Hypothalamus (tissue), 51 donors: ENCODE data around the gene PRPH.
A peak's percentile ranks its signal among the peaks of the same experiment; 100 is the strongest.

Experiments used
- DNase-seq, 51 donors: peaks; one replicate each; lab custom pipeline; 2025; lab: John Stamatoyannopoulos, UW

PRPH gene

DNA sequence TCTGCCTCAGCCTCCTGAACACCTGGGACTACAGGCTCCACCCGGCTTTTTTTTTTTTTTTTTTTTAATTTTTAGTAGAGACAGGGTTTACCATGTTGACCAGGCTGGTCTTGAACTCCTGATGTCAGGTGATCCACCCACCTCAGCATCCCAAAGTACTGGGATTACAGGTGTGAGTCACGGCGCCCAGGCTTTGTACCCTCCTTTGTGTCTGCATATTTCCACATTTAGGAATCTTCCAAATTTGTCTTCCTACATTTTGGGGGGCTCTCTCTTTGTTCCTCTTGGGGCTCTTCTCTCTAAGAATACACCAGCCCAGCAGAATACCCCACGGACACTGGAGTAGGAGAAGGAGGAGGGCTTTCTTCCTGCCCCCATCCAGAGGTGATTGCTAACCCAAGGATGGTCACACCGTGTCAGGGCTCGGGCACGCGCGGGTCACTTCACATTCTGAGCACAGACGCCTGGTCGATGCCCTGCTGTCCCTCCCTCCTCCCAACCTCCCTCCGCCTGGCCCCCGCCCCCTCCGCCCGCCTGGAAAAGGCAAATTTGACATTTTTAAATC is 49.6 kb downstream of the PRPH start:
- no peak for DNase-seq

DNA sequence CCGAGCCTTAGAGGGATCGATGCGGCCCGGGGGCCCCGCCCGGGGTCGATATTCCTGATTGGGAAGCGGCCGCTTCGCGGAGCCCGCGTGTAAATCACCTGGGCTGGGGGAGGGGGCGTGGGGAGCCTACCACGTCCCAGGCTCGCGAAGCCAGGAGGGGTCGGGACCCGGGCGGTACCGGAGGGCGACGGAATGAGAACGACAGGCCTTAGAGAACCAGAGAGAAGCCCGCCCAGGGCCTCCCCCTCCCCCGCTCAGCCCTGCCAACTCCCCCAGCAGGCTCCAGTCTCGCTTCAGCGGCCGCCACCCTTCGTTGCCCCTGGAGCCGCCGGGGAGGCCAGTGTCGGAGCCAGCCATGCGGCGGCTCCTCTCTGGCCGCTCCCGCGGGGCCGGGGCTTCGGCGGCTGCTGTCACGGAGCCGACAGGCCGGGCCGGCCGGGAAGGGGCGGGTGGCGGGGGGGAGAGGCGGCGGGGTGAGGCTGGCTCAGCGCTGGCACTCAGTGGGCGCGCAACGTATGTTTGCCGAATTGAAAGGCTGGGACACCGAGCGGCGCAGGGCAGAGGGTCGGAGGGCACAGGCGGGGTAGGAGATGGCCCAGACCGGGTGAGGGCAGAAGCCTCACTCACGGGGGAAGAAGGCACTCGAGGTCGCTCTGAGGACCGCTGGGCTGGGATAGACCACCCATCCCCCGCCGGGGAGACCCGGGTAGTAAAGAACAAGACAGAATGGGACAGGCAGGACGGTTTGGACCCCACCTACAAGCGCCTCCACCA is 50.3 kb downstream of the PRPH start:
- peak in 11 of 51 donors; percentile 5 to 46 (median 29) for DNase-seq

DNA sequence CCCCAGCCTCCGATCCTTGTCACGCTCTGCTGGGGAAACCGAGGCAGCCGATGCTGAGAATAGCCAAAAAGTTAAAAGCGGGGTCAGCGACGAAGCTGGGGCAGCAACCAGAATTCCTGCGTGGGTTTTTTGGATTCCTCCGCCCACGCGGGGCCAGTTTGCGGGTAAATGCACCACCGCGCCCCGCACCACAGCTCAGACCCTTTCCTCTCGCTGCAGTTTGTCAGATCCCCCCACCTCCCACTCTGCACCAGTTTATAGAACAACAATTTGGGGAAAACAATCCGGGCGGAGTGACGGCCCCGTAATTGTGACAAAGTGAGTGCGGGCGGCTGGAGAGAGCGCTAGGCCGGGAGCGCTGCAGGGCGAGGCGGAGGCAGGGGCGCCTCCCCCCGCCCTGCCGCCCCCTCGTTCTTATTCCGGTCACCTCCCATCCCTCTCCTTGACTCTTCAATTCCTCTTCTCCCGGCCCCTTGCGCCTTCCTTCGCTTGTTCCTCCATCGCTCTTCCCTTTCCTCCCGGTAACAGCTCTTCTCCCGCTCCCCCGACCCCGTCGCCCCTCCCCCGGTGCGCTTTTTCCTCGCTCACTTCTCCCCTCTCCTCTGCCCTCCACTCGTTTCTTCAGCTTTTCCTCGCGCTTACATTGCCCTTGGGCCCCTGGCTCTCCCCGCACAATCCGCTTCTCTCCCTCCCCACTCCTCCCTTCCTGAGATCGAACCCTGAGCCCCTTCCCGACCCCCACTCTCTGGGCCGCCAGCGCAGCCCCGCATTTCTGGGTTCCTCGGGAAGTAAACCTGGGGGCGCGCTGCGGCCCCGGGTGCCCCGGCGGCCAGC is 51.1 kb downstream of the PRPH start:
- no peak for DNase-seq

- no peak for DNase-seq
Measured at GRCh38 chr12:49346659-49347310, 51.8 kb downstream of the PRPH start, which contains the start of gene DNAJC22. Gene DNAJC22 (plus strand): TSS chr12:49346888. CDS start chr12:49348873, 1,985 bp downstream.

DNA sequence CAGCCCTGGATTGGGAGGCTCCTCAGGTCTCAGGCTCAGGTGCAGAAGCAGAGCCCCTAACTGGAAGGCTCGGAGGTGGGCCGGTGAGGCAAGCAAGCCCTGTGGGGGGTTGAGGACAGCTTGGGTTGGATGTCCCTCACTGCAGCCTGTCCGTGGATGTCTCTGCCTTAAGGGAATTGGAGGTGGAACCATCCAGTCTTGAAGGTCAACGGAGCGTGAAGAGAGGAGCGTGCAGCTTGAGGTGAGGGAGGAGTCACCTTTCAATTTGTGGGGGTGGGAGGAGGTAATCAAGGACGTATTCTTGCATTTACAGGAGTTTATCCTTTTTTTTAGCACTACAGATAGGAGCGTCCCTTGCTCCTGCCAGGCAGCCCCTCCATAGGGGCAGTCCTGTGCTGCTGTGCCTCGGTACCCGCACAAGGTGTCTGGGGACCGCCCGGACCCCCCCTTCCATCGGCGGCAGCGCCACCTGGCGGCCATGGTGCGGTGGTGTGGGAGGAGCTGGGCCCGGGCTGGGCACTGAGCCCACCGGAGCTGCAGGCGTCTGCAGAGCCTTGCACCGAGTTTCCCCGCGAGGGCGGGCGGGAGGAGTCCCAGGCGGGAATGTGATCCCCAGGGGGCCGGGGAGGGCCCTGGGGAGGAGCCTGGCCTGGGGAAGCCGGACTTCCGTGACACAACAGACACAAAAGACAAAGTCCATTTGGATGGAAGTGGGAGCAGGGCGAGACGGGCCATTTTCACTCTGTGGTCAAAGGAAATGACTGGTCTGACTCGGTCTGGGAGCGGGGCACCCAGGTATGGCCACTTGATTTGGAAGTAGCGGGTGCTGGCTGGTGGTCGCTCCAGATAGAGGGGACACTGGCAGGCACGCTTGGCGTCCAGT is 52.6 kb downstream of the PRPH start:
- DNase-seq = peak in 49 of 51 donors; percentile 24 to 96 (median 83)
